ENCODE data around the gene GRM4. TPM values are rescaled to one million over a fixed set of nuclear protein-coding genes. Genes with fewer than 3 reads are reported as not detected.
"Not testable (repeated sequence)": the region's sequence is repeated elsewhere in the genome, so short reads cannot be mapped to it uniquely, and the experiment has no call there.

Gene GRM4
- polyA plus RNA-seq, 1 donor: 2.2 TPM

GRCh38 chr6:34022873-34023255 lies 123.0 kb downstream of the GRM4 start:
- no peak for DNase-seq (ENCODE audit: low read depth)

- DNase-seq (ENCODE audit: low read depth): no peak
Measured at GRCh38 chr6:34022250-34022872, 123.5 kb downstream of the GRM4 start.

- DNase-seq (ENCODE audit: low read depth): no peak
Measured at GRCh38 chr6:34021554-34022190, 124.2 kb downstream of the GRM4 start.

- no peak for DNase-seq (ENCODE audit: low read depth)
Measured at GRCh38 chr6:34020807-34021553, 124.9 kb downstream of the GRM4 start.

GRCh38 chr6:34020278-34020677 lies 125.6 kb downstream of the GRM4 start:
- DNase-seq (ENCODE audit: low read depth): no peak

- DNase-seq (ENCODE audit: low read depth): no peak
Measured at GRCh38 chr6:34018961-34019606, 126.8 kb downstream of the GRM4 start.

- no peak for DNase-seq (ENCODE audit: low read depth)
Measured at GRCh38 chr6:34018026-34018425, 127.9 kb downstream of the GRM4 start.

- no peak for DNase-seq (ENCODE audit: low read depth)
Measured at GRCh38 chr6:34017106-34017805, 128.6 kb downstream of the GRM4 start.

- DNase-seq (ENCODE audit: low read depth): not testable (repeated sequence)
Measured at GRCh38 chr6:34016573-34016972, 129.3 kb downstream of the GRM4 start.

GRCh38 chr6:34015586-34015985 lies 130.3 kb downstream of the GRM4 start:
- DNase-seq (ENCODE audit: low read depth): peak; percentile 52

GRCh38 chr6:34011264-34011663 lies 134.6 kb downstream of the GRM4 start:
- DNase-seq (ENCODE audit: low read depth): no peak

GRCh38 chr6:34005901-34006531 lies 139.9 kb downstream of the GRM4 start:
- DNase-seq (ENCODE audit: low read depth): no peak

- DNase-seq (ENCODE audit: low read depth): no peak
Measured at GRCh38 chr6:34004706-34005105, 141.2 kb downstream of the GRM4 start.

- no peak for DNase-seq (ENCODE audit: low read depth)
Measured at GRCh38 chr6:34003962-34004361, 141.9 kb downstream of the GRM4 start.

GRCh38 chr6:34001706-34002621 lies 143.9 kb downstream of the GRM4 start:
- DNase-seq (ENCODE audit: low read depth): no peak

GRCh38 chr6:34000281-34000680 lies 145.6 kb downstream of the GRM4 start:
- DNase-seq (ENCODE audit: low read depth): no peak

GRCh38 chr6:33999567-33999966 lies 146.3 kb downstream of the GRM4 start:
- DNase-seq (ENCODE audit: low read depth): no peak

GRCh38 chr6:33998660-33999059 lies 147.2 kb downstream of the GRM4 start:
- no peak for DNase-seq (ENCODE audit: low read depth)

GRCh38 chr6:33997265-33997664 lies 148.6 kb downstream of the GRM4 start:
- DNase-seq (ENCODE audit: low read depth): no peak

GRCh38 chr6:33996120-33996475 lies 149.8 kb downstream of the GRM4 start:
- DNase-seq (ENCODE audit: low read depth): no peak
